ENCODE data around the gene QRICH1. TPM values are rescaled to one million over a fixed set of nuclear protein-coding genes. Genes with fewer than 3 reads are reported as not detected.
"Not testable (repeated sequence)": the region's sequence is repeated elsewhere in the genome, so short reads cannot be mapped to it uniquely, and the experiment has no call there.

The QRICH1 gene
- total RNA-seq, 1 experiment from 2014 or later, result 107 TPM

DNA sequence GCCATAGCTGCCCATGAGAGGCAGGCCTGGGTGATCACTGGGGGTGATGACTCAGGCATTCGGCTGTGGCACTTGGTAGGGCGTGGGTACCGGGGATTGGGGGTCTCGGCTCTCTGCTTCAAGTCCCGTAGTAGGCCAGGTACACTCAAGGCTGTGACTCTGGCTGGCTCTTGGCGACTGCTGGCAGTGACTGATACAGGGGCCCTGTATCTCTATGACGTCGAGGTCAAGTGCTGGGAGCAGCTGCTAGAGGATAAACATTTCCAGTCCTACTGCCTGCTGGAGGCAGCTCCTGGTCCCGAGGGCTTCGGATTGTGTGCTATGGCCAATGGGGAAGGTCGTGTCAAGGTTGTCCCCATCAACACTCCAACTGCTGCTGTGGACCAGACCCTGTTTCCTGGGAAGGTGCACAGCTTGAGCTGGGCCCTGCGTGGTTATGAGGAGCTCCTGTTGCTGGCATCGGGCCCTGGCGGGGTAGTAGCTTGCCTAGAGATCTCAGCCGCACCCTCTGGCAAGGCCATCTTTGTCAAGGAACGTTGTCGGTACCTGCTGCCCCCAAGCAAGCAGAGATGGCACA is 81.3 kb downstream of the QRICH1 start:
- no peak overlapping the region for H3K4me3 Mint-ChIP-seq (ENCODE audit: low read depth, unreplicated experiment)
- H3K4me1 Mint-ChIP-seq (ENCODE audit: low read depth, unreplicated experiment), result peaks cover 16% of the 10 kb centered on the region
- peaks cover 87% of the 10 kb centered on the region for H3K36me3 Mint-ChIP-seq (ENCODE audit: insufficient read depth, unreplicated experiment)
- DNase-seq, result no peak
- intact Hi-C loops (cut with micrococcal nuclease; ENCODE audit: unreplicated experiment), result no loop called here
- no peaks in the 10 kb centered on the region for H3K9me3 Mint-ChIP-seq (ENCODE audit: low read depth, unreplicated experiment)
- BruUV-seq (replicated peaks), result no TSS peak
- no peaks in the 10 kb centered on the region for H3K27me3 Mint-ChIP-seq (ENCODE audit: unreplicated experiment)
- H3K27ac Mint-ChIP-seq (ENCODE audit: unreplicated experiment), result no peak overlapping the region
- CTCF ChIA-PET, result no interaction called here
- TF ChIP-seq, protein P1, sequence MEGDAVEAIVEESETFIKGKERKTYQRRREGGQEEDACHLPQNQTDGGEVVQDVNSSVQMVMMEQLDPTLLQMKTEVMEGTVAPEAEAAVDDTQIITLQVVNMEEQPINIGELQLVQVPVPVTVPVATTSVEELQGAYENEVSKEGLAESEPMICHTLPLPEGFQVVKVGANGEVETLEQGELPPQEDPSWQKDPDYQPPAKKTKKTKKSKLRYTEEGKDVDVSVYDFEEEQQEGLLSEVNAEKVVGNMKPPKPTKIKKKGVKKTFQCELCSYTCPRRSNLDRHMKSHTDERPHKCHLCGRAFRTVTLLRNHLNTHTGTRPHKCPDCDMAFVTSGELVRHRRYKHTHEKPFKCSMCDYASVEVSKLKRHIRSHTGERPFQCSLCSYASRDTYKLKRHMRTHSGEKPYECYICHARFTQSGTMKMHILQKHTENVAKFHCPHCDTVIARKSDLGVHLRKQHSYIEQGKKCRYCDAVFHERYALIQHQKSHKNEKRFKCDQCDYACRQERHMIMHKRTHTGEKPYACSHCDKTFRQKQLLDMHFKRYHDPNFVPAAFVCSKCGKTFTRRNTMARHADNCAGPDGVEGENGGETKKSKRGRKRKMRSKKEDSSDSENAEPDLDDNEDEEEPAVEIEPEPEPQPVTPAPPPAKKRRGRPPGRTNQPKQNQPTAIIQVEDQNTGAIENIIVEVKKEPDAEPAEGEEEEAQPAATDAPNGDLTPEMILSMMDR (IDR thresholded peaks at IDR 0.05; ENCODE audit: unreplicated experiment), result no peak

DNA sequence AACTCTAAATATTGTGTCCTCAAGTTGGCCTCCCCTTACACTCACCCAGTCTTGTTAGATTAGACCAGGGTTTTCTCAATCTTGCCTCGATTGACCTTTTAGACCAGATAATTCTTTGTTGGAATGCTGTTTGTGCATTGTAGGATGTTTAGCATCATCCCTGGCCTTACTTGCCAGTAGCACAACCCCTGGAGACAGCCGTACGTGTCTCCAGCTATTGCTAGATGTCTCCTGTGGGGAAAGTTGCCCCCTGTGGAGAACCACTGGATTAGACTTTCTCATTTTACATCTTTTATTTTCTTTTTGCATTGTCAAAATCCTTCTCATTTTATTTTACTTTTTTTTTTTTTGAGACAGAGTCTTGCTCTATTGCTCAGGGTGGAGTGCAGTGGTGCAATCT is 84.5 kb downstream of the QRICH1 start:
- no peaks in the 10 kb centered on the region for H3K27me3 Mint-ChIP-seq (ENCODE audit: unreplicated experiment)
- H3K4me3 Mint-ChIP-seq (ENCODE audit: low read depth, unreplicated experiment), result no peak overlapping the region
- H3K9me3 Mint-ChIP-seq (ENCODE audit: low read depth, unreplicated experiment), result no peaks in the 10 kb centered on the region
- H3K36me3 Mint-ChIP-seq (ENCODE audit: insufficient read depth, unreplicated experiment), result peaks cover 76% of the 10 kb centered on the region
- BruUV-seq (replicated peaks), result no TSS peak
- peak overlapping the region; percentile 88 for H3K27ac Mint-ChIP-seq (ENCODE audit: unreplicated experiment)
- intact Hi-C loops (cut with micrococcal nuclease; ENCODE audit: unreplicated experiment), result no loop called here
- TF ChIP-seq, protein P1 (IDR thresholded peaks at IDR 0.05; ENCODE audit: unreplicated experiment), result no peak
- no peak for DNase-seq
- CTCF ChIA-PET, result interaction anchor here (0.7 kb wide), 1 partner anchor 824 kb away, joined by 5 read pairs; no protein-coding TSS in a partner anchor
- H3K4me1 Mint-ChIP-seq (ENCODE audit: low read depth, unreplicated experiment), result peaks cover 16% of the 10 kb centered on the region

DNA sequence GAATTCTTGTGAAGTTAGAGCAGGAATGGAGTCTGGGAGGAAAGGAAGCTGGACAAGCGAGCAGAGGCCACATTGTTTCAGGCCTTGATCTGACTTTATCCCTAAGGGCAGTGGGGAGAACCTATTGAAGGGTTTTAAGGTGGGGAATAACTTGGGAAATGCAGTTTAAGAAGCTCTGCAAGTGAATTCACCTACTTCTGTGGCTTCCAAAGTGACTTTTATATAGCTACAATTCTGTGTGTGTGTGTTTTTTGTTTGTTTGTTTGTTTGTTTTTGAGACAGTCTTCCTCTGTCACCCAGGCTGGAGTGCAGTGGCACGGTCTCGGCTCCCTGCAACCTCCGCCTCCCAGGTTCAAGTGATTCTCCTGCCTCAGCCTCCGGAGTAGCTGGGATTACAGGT is 85.2 kb downstream of the QRICH1 start:
- H3K27me3 Mint-ChIP-seq (ENCODE audit: unreplicated experiment); H3K9me3 Mint-ChIP-seq (ENCODE audit: low read depth, unreplicated experiment); DNase-seq; intact Hi-C loops (cut with micrococcal nuclease; ENCODE audit: unreplicated experiment): not testable (repeated sequence)
- peaks cover 16% of the 10 kb centered on the region for H3K4me1 Mint-ChIP-seq (ENCODE audit: low read depth, unreplicated experiment)
- peak overlapping the region; percentile 88 for H3K27ac Mint-ChIP-seq (ENCODE audit: unreplicated experiment)
- H3K4me3 Mint-ChIP-seq (ENCODE audit: low read depth, unreplicated experiment), result peak overlapping the region; percentile 84
- TSS peak; percentile 41 for BruUV-seq (replicated peaks)
- peaks cover 68% of the 10 kb centered on the region for H3K36me3 Mint-ChIP-seq (ENCODE audit: insufficient read depth, unreplicated experiment)
- CTCF ChIA-PET, result interaction anchor here (0.6 to 0.7 kb wide), 2 partner anchors 139 to 825 kb away, joined by 5 read pairs; no protein-coding TSS in a partner anchor

DNA sequence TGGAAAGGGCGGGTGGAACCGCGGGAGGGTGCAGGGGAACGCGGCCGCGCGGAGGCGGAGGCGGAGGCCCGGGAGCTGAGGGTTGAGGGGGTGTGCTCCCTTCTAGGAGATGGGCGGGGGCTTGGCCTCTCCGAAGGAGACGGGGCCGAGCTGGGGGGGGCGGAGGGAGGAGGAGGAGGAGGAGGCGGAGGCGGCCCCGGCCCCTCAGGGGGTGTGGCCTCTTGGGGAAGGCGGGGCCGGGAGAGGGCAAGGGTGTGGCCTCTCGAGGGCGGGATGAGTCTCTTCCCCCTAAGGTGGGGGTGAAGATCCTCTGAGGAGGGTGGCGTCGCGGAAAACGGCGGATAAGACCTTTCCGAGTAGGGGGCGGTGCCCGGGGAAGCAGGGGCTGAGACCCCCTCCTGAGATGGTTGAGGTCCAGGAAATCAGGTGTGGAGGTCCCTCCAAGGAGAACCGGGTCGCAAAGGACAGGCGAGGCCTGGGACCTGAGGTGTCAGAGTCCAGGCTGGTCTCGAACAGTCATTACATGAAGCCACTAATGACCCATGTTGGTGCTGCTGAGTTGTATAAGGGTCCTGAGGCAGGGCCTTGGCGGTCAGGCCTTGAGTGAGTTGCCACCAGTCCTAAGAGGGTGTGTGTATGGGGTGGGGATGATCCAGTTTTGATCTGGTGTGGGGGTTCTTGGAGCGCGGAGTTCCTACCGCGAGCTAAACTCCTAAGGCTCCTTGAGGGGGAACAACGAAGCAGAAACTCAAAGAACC is 85.9 kb downstream of the QRICH1 start:
- H3K4me3 Mint-ChIP-seq (ENCODE audit: low read depth, unreplicated experiment), result peak overlapping the region; percentile 84
- H3K27ac Mint-ChIP-seq (ENCODE audit: unreplicated experiment), result peak overlapping the region; percentile 88
- DNase-seq, result peak; percentile 91
- no peaks in the 10 kb centered on the region for H3K9me3 Mint-ChIP-seq (ENCODE audit: low read depth, unreplicated experiment)
- H3K4me1 Mint-ChIP-seq (ENCODE audit: low read depth, unreplicated experiment), result peaks cover 16% of the 10 kb centered on the region
- intact Hi-C loops (cut with micrococcal nuclease; ENCODE audit: unreplicated experiment), result no loop called here
- CTCF ChIA-PET, result interaction anchor here (0.6 to 1.8 kb wide), 10 partner anchors 11 to 1124 kb away, joined by 3 to 20 read pairs (median 4); partner anchors contain the start of genes IMPDH2, NDUFAF3, P4HTM and QRICH1
- no peaks in the 10 kb centered on the region for H3K27me3 Mint-ChIP-seq (ENCODE audit: unreplicated experiment)
- no TSS peak for BruUV-seq (replicated peaks)
- H3K36me3 Mint-ChIP-seq (ENCODE audit: insufficient read depth, unreplicated experiment), result peaks cover 66% of the 10 kb centered on the region
- TF ChIP-seq, protein P1 (IDR thresholded peaks at IDR 0.05; ENCODE audit: unreplicated experiment), result no peak

Data from Calu3 (cell line).